RKO (cell line): ENCODE data around the gene RPA4.
"Not testable (repeated sequence)": the region's sequence is repeated elsewhere in the genome, so short reads cannot be mapped to it uniquely, and the experiment has no call there.

Experiments used
- DNase-seq: peaks from one replicate; pipeline ENCODE4 v3.0.0-alpha.2; 2016; ENCODE audit warnings: low spot score

The RPA4 gene

GRCh38 chrX:96883608-96884007, at the start of gene RPA4:
Gene RPA4 (plus strand): TSS chrX:96883908. CDS start chrX:96884311, 403 bp downstream.
- DNase-seq, result no peak

DNA sequence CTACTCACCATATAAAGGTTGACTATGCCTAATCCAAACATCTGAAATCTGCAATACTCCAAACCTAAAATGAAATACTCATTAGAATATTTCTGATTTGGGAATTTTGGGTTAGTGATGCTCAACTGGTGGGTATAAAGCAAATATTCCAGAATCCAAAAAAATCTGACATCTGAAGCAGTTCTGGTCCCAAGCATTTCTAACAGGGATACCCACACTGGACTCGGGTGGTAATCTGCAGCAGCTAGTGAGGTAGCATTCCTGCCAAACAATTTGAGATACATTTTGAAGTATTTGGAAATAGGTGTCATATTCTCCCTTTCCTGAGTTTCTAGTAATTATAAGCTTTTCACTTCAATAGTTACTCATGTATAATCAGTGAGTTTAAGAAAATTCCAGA, 49.6 kb upstream of the RPA4 start:
- no peak for DNase-seq

DNA sequence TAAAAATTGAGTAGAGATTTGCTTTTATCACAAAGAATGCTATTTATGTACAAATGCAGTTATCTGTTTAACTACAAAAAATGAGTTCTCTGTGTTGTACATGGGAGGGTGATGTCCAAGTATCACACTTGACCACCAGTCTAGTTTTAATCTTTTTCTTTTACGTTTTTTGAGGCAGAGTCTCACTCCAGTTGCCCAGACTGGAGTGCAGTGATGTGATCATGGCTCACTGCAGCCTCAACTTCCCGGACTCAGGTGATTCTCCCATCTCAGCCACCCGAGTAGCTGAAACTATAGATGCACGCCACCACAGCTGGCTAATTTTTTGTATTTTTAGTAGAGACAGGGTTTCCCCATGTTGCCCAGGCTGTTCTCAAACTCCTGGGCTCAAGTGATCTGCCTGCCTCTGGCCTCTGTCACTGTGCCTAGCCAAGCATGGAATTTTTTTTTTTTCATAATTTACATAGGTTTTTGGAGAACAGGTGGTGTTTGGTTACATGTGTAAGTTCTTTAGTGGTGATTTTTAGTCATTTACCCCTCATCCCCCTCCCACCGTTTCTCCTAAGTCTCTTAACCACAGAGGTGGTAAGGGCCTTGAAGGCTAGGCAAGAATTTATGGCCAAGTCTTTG, 47.9 kb upstream of the RPA4 start:
- no peak for DNase-seq

DNA sequence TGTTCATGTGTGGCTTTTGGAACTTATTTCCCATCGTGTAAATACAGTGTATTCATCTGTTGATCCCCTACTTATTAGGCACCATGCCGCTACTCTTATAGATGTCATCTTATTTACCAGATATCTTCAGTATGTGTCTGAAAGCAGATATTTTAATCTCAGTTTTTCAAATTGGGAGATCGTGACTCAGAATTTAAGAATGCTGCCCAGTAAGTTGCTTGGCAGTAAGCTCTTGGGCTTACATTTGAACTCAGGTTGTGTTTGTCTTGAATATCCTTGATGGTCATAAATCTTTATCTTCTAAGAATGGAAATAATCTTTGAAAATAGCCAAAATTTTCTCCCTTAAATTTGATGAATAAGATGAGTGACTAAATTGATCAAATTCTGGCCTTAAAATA, 45.9 kb upstream of the RPA4 start:
- no peak for DNase-seq

DNA sequence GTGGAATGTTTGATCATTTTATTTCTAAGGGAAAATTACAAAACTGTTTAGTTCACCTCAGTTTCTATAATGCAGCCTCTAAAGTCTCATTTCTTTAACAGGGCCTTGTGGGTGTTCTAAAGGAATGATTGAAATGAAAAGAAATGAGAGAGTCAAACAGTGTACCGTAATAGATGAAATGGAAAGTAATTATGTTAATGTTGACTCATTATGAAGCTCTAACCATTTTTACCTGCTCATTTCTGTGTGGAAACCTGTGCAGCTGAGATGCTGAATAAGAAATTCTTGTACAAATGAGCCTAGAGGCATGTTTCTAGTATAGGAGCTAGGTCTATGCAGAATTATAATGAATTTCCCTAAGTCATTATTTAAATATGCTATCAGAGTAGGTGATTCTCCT, 45.2 kb upstream of the RPA4 start:
- DNase-seq, result no peak

DNA sequence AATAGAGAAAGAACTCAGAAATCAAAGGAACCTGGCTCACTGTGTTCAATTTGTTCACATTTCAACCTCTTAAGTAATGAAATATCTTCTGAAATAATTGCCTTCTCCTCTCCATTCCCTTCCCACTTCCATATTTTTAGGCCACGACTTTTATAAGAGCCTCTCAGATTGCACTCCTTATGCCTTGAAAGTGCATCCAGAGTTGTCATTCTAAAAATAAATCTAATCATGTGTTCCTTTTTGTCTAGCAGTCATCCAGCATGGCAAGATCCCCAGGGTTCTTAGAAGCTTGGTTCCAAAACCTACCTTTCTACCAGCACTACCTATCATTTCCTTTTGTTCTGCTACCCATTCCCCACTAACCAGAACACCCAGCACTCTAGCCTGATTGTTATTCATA, 42.4 kb upstream of the RPA4 start:
- no peak for DNase-seq

GRCh38 chrX:96841866-96842265, 41.8 kb upstream of the RPA4 start:
- DNase-seq, result not testable (repeated sequence)

- DNase-seq, result no peak
Observed at GRCh38 chrX:96843566-96843965, 40.1 kb upstream of the RPA4 start.

GRCh38 chrX:96846841-96847240, 36.9 kb upstream of the RPA4 start:
- no peak for DNase-seq

- DNase-seq, result not testable (repeated sequence)
Observed at GRCh38 chrX:96859422-96859821, 24.3 kb upstream of the RPA4 start.

DNA sequence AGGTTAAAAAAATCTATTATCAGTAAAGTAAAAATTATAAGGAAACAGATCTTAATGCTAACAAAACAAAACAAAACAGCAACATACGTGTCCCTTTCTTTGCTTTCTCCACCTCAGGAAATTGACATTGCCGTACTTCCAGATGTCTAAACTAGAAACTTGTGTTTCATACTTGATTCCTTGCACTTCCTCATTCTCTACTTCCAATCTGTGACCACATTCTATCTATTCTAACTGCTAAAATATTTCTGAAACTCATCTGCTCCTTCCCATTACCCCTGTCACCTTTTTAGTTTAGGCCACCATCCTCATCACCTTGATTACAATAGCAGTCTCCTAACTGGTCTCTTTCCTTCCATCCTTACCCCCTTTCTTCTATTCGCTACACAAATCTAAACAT, 22.5 kb upstream of the RPA4 start:
- no peak for DNase-seq

DNA sequence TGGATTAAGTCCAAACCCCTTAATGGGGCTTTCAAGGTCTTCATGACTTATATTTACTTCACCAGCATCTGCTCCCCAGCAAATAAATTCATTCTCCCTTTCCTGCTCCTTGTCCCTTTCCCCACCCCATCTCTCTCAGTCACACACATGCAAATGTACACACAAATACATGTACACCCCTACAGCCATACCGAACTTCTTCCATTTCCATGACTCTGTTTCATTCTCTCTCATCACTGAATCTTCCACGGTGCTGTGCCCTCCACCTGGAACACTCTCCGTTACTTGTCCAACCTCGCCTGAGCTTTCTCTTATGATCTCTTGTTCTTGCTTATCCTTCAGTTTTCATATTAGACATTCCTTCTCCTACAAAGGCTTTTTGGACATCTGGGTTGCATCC, 22.0 kb upstream of the RPA4 start:
- no peak for DNase-seq

DNA sequence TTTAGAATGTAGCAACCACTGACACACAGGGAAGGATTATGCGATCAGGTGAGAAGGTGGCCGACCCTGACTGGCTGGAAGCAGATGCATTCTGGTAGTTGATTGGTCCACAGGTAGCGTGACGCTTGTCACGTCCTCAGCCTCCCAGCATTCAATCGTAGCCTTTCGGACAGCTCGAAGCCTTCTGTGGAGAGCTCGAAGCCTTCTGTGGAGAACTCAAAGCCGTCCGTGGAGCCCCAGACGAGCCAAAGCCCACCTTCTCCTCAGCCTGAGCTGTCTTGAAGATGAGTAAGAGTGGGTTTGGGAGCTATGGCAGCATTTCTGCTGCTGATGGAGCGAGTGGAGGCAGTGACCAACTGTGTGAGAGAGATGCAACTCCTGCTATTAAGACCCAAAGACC, 319 bp downstream of the RPA4 start:
- no peak for DNase-seq

- no peak for DNase-seq
Observed at GRCh38 chrX:96889726-96890125, 6.0 kb downstream of the RPA4 start.

- DNase-seq, result no peak
Observed at GRCh38 chrX:96906741-96907140, 23.0 kb downstream of the RPA4 start.

- DNase-seq, result no peak
Observed at GRCh38 chrX:96907516-96908272, 24.0 kb downstream of the RPA4 start.

DNA sequence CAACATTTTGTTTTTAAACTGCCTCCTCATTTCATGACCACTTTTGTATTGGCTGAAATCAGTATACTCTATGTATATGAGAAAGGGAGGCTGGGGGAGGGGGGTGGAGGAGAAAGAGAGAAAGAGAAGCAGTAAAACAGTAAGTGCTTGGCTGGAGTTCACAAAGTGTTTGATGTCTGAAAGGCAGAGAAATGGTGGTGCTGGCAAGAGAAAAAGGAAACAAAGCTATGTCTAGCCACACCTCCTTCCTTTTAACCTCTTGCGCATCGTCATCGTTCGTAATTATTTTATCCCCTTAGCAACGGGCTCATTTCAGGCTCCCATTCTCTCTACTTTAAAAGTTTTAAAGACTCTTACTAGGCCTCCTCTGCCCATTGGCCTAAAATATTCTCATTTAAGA, 25.6 kb downstream of the RPA4 start:
- DNase-seq, result no peak

DNA sequence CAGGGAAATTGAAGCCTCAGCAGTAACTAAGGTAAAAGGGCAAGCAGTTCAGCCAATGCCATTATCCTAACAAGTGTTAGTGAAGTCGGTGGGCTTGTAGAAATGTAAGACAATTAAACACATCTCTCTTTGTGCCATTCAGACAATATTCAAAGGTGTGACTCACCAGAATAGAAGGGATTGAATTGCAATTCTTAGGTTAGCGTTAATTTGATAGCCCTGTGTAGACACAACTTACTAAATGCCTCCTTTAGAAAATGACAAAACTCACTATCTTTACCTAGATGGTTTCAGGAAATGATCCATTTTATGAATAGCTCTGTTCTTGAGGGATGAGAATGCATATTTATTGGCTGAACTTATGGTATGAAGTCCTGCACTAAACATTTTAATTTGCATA, 35.2 kb downstream of the RPA4 start:
- DNase-seq, result no peak

- DNase-seq, result no peak
Observed at GRCh38 chrX:96919672-96920071, 36.0 kb downstream of the RPA4 start.

GRCh38 chrX:96924581-96924980, 40.9 kb downstream of the RPA4 start:
- DNase-seq, result no peak

GRCh38 chrX:96929036-96929435, 45.3 kb downstream of the RPA4 start:
- no peak for DNase-seq
